Measurements from ENCODE around the gene CCNH. TPM values are rescaled to one million over a fixed set of nuclear protein-coding genes. Genes with fewer than 3 reads are reported as not detected.

The CCNH gene
- total RNA-seq, 1 experiment from 2014 or later = 39.6 TPM

- H3K4me1 ChIP-seq = 0 out of 2 replicates have a peak, but pooled peaks cover 5% of the 10 kb centered on the region
- H3K4me1 Mint-ChIP-seq (ENCODE audit: low read depth, unreplicated experiment) = no peaks in the 10 kb centered on the region
- H3K4me3 Mint-ChIP-seq (ENCODE audit: unreplicated experiment) = peak overlapping the region; percentile 91
- no peaks in the 10 kb centered on the region; the same call in 1 of the 2 replicates for H3K36me3 ChIP-seq (ENCODE audit: control insufficient read depth, insufficient read depth, low read length)
- no peaks in the 10 kb centered on the region for H3K9me3 Mint-ChIP-seq (ENCODE audit: unreplicated experiment)
- H3K36me3 Mint-ChIP-seq (ENCODE audit: insufficient read depth, unreplicated experiment) = peaks cover 23% of the 10 kb centered on the region
- CTCF ChIA-PET = interaction anchor here (0.5 to 2.1 kb wide), 2 partner anchors 13 to 154 kb away, joined by 3 to 9 read pairs; no protein-coding TSS in a partner anchor
- no peaks in the 10 kb centered on the region for H3K27me3 ChIP-seq (replicated peaks; ENCODE audit: control insufficient read depth, insufficient read depth, low read length)
- peak overlapping the region; percentile 93 for H3K27ac Mint-ChIP-seq (ENCODE audit: unreplicated experiment)
- intact Hi-C loops (cut with micrococcal nuclease; ENCODE audit: unreplicated experiment) = loop anchor here (1.0 to 5.0 kb wide), 3 partner anchors 146 to 854 kb away; partner anchors contain the start of genes RASA1 and TMEM161B
- peak overlapping the region; percentile 78 for H3K4me3 ChIP-seq (ENCODE audit: low read depth, low read length)
- DNase-seq = no peak
- no peaks in the 10 kb centered on the region for H3K9me3 ChIP-seq
- no peak for TF ChIP-seq CTCF (IDR thresholded peaks at IDR 0.05; ENCODE audit: insufficient read depth in 1 of 2, low read depth in 1 of 2, low read length in 1 of 2, severe bottlenecking in 1 of 2, unreplicated experiment in 1 of 2)
- H3K27me3 Mint-ChIP-seq (ENCODE audit: insufficient read depth, unreplicated experiment) = peaks cover 2% of the 10 kb centered on the region
- POLR2A ChIA-PET = interaction anchor here (0.5 to 1.0 kb wide), 6 partner anchors 14 to 728 kb away, joined by 3 to 5 read pairs (median 4); partner anchors contain the start of gene RASA1
- TSS peak; percentile 90 for BruUV-seq (replicated peaks)
Observed at GRCh38 chr5:87413343-87413645, 564 bp upstream of the CCNH start.

- peaks cover under 1% of the 10 kb centered on the region for H3K27me3 Mint-ChIP-seq (ENCODE audit: insufficient read depth, unreplicated experiment)
- intact Hi-C loops (cut with micrococcal nuclease; ENCODE audit: unreplicated experiment) = loop anchor here (2.0 to 5.0 kb wide), 2 partner anchors 531 to 855 kb away; partner anchors contain the start of gene TMEM161B
- H3K4me1 Mint-ChIP-seq (ENCODE audit: low read depth, unreplicated experiment) = peaks cover 1% of the 10 kb centered on the region
- ChIA-PET CTCF (interaction anchor here (2.1 kb wide), 1 partner anchor 12 kb away, joined by 9 read pairs; no protein-coding TSS in a partner anchor), POLR2A (interaction anchor here (0.6 to 1.0 kb wide), 3 partner anchors 144 to 197 kb away, joined by 4 to 6 read pairs (median 4); partner anchors contain the start of gene RASA1)
- no peaks in the 10 kb centered on the region for H3K9me3 Mint-ChIP-seq (ENCODE audit: unreplicated experiment)
- TF ChIP-seq CTCF (IDR thresholded peaks at IDR 0.05; ENCODE audit: insufficient read depth in 1 of 2, low read depth in 1 of 2, low read length in 1 of 2, severe bottlenecking in 1 of 2, unreplicated experiment in 1 of 2) = no peak
- peaks cover 35% of the 10 kb centered on the region for H3K36me3 Mint-ChIP-seq (ENCODE audit: insufficient read depth, unreplicated experiment)
- H3K4me1 ChIP-seq = 0 out of 2 replicates have a peak, but pooled peaks cover 5% of the 10 kb centered on the region
- peak overlapping the region; percentile 78 for H3K4me3 ChIP-seq (ENCODE audit: low read depth, low read length)
- no peaks in the 10 kb centered on the region for H3K9me3 ChIP-seq
- H3K27me3 ChIP-seq (replicated peaks; ENCODE audit: control insufficient read depth, insufficient read depth, low read length) = no peaks in the 10 kb centered on the region
- BruUV-seq (replicated peaks) = TSS peak; percentile 75
- H3K4me3 Mint-ChIP-seq (ENCODE audit: unreplicated experiment) = peak overlapping the region; percentile 91
- no peaks in the 10 kb centered on the region; the same call in 1 of the 2 replicates for H3K36me3 ChIP-seq (ENCODE audit: control insufficient read depth, insufficient read depth, low read length)
- H3K27ac Mint-ChIP-seq (ENCODE audit: unreplicated experiment) = peak overlapping the region; percentile 93
- peak; percentile 21 to 35 for DNase-seq
Observed at GRCh38 chr5:87411973-87412629, 629 bp downstream of the CCNH start.

GRCh38 chr5:87411586-87411972 lies 1.2 kb downstream of the CCNH start:
- peaks cover 40% of the 10 kb centered on the region for H3K36me3 Mint-ChIP-seq (ENCODE audit: insufficient read depth, unreplicated experiment)
- intact Hi-C loops (cut with micrococcal nuclease; ENCODE audit: unreplicated experiment) = loop anchor here (5.0 kb wide), 1 partner anchor 856 kb away; the partner anchor contains the start of gene TMEM161B
- no peaks in the 10 kb centered on the region for H3K27me3 ChIP-seq (replicated peaks; ENCODE audit: control insufficient read depth, insufficient read depth, low read length)
- DNase-seq = no peak
- no TSS peak for BruUV-seq (replicated peaks)
- H3K4me3 Mint-ChIP-seq (ENCODE audit: unreplicated experiment) = peak overlapping the region; percentile 91
- TF ChIP-seq CTCF (IDR thresholded peaks at IDR 0.05; ENCODE audit: insufficient read depth in 1 of 2, low read depth in 1 of 2, low read length in 1 of 2, severe bottlenecking in 1 of 2, unreplicated experiment in 1 of 2) = no peak
- 0 out of 2 replicates have a peak, but pooled peaks cover 5% of the 10 kb centered on the region for H3K4me1 ChIP-seq
- H3K4me3 ChIP-seq (ENCODE audit: low read depth, low read length) = peak overlapping the region; percentile 78
- no peaks in the 10 kb centered on the region for H3K9me3 ChIP-seq
- H3K9me3 Mint-ChIP-seq (ENCODE audit: unreplicated experiment) = no peaks in the 10 kb centered on the region
- POLR2A ChIA-PET = interaction anchor here (0.6 kb wide), 1 partner anchor 163 kb away, joined by 6 read pairs; no protein-coding TSS in a partner anchor
- no peaks in the 10 kb centered on the region; the same call in 1 of the 2 replicates for H3K36me3 ChIP-seq (ENCODE audit: control insufficient read depth, insufficient read depth, low read length)
- CTCF ChIA-PET = interaction anchor here (2.1 kb wide), 1 partner anchor 11 kb away, joined by 9 read pairs; no protein-coding TSS in a partner anchor
- H3K27me3 Mint-ChIP-seq (ENCODE audit: insufficient read depth, unreplicated experiment) = no peaks in the 10 kb centered on the region
- peaks cover 5% of the 10 kb centered on the region for H3K4me1 Mint-ChIP-seq (ENCODE audit: low read depth, unreplicated experiment)
- peak overlapping the region; percentile 93 for H3K27ac Mint-ChIP-seq (ENCODE audit: unreplicated experiment)
